HEK293T (cell line): Measurements from ENCODE around the gene YAE1.

Experiments
- ARNT ChIP-seq: fragments of 450-650 bp; IDR thresholded peaks from 2 replicates; pipeline ENCODE4 v1.6.1; 2017; ENCODE audit warnings: mild to moderate bottlenecking
- BHLHE40 ChIP-seq: fragments of 450-650 bp; IDR thresholded peaks from 2 replicates; pipeline ENCODE4 v1.6.1; 2016; ENCODE audit warnings: mild to moderate bottlenecking, moderate library complexity, borderline replicate concordance
- CTBP1 ChIP-seq: fragments of 450-650 bp; IDR thresholded peaks from 2 replicates; pipeline ENCODE4 v1.6.1; 2016; ENCODE audit warnings: borderline replicate concordance
- ELF4 ChIP-seq: fragments of 450-650 bp; IDR thresholded peaks from 2 replicates; pipeline ENCODE4 v1.6.1; 2017; ENCODE audit warnings: antibody characterized with exemption
- FOXA1 ChIP-seq: fragments of 450-650 bp; IDR thresholded peaks from 2 replicates; pipeline ENCODE4 v1.6.1; 2016; ENCODE audit warnings: mild to moderate bottlenecking
- FOXK2 ChIP-seq: fragments of 450-650 bp; IDR thresholded peaks from 2 replicates; pipeline ENCODE4 v1.6.1; 2016; ENCODE audit warnings: mild to moderate bottlenecking
- FOXM1 ChIP-seq: fragments of 450-650 bp; IDR thresholded peaks from 2 replicates; pipeline ENCODE4 v1.6.1; 2017; ENCODE audit warnings: mild to moderate bottlenecking, borderline replicate concordance
- HDGF ChIP-seq: fragments of 450-650 bp; IDR thresholded peaks from 2 replicates; pipeline ENCODE4 v1.6.1; 2017; ENCODE audit warnings: antibody characterized with exemption, borderline replicate concordance
- LEF1 ChIP-seq: fragments of 450-650 bp; IDR thresholded peaks from 2 replicates; pipeline ENCODE4 v1.6.1; 2017; ENCODE audit warnings: mild to moderate bottlenecking, borderline replicate concordance
- NFRKB ChIP-seq: fragments of 450-650 bp; IDR thresholded peaks from 2 replicates; pipeline ENCODE4 v1.6.1; 2016; ENCODE audit warnings: mild to moderate bottlenecking, moderate library complexity
- SP1 ChIP-seq: fragments of 450-650 bp; IDR thresholded peaks from 2 replicates; pipeline ENCODE4 v1.6.1; 2017
- TARDBP ChIP-seq: fragments of 450-650 bp; IDR thresholded peaks from 2 replicates; pipeline ENCODE4 v1.6.1; 2016

GRCh38 chr7:39592586-39592985 is 26.4 kb downstream of the YAE1 start:
- TF ChIP-seq TARDBP (no peak), BHLHE40 (no peak), LEF1 (no peak), NFRKB (no peak), FOXK2 (no peak), FOXM1 (no peak), HDGF (no peak), CTBP1 (no peak), SP1 (no peak), ARNT (no peak), FOXA1 (no peak), ELF4 (no peak)
